ENCODE measurements around the gene SERGEF. TPM values are rescaled to one million over a fixed set of nuclear protein-coding genes. Genes with fewer than 3 reads are reported as not detected.

The SERGEF gene
- total RNA-seq, 4 donors from 2014 or later, result 32.0 to 50.2 (median 37.6) TPM

DNA sequence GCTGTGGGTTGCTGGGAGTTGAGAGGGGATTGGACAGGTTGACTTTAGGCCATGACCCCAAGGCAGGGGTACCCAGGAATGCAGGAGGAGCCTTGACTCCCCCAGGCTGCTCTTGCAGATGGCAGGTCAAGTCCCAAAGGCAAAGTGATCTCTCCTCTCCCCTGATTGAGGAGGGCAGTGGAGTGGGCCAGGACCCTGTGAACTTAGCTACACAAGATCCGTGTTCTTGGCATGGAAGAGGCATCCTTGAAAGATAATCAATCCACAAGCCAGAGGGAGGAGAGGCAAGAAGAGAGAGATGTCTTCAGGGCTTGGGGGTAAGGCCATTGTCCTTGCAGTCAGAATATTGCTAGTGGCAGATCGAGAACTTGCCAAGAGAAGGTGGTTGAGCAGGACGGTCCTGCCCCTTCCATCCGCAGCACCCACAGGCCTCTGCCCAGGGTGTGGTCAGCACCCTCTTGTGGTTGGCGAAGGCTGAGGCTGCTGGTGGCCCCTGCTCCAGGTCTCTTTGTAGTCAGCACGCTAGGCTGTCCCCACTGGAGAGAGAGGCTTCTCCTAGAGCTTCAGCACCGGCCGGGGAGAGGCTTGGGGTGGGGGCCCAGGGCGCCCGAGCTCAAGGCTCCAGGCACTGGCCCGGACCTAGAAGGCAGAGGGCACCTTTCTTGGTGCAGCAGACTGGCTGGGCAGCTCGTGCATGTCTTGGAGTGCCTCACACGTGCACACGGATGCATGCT, 232.8 kb downstream of the SERGEF start:
- H3K4me3 ChIP-seq, result no peak overlapping the region
- H3K27ac ChIP-seq (replicated peaks in 1 of 4), result no peak overlapping the region
- H3K4me1 ChIP-seq, result no peaks in the 10 kb centered on the region
- no peaks in the 10 kb centered on the region for H3K27me3 ChIP-seq
- intact Hi-C loops (cut with DNase I), result no loop called here
- H3K9me3 ChIP-seq, result no peaks in the 10 kb centered on the region
- 87% methylated on average over 11 of the region's 14 CpGs for WGBS
- no peak for DNase-seq (ENCODE audit: extremely low spot score)
- no peaks in the 10 kb centered on the region for H3K36me3 ChIP-seq
- TF ChIP-seq, protein P1, sequence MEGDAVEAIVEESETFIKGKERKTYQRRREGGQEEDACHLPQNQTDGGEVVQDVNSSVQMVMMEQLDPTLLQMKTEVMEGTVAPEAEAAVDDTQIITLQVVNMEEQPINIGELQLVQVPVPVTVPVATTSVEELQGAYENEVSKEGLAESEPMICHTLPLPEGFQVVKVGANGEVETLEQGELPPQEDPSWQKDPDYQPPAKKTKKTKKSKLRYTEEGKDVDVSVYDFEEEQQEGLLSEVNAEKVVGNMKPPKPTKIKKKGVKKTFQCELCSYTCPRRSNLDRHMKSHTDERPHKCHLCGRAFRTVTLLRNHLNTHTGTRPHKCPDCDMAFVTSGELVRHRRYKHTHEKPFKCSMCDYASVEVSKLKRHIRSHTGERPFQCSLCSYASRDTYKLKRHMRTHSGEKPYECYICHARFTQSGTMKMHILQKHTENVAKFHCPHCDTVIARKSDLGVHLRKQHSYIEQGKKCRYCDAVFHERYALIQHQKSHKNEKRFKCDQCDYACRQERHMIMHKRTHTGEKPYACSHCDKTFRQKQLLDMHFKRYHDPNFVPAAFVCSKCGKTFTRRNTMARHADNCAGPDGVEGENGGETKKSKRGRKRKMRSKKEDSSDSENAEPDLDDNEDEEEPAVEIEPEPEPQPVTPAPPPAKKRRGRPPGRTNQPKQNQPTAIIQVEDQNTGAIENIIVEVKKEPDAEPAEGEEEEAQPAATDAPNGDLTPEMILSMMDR (IDR thresholded peaks at IDR 0.05), result no peak
- TF ChIP-seq POLR2A (IDR thresholded peaks at IDR 0.05; ENCODE audit: low read depth) (no peak), EP300 (IDR thresholded peaks at IDR 0.05) (no peak), POLR2AphosphoS5 (IDR thresholded peaks at IDR 0.05) (no peak)

DNA sequence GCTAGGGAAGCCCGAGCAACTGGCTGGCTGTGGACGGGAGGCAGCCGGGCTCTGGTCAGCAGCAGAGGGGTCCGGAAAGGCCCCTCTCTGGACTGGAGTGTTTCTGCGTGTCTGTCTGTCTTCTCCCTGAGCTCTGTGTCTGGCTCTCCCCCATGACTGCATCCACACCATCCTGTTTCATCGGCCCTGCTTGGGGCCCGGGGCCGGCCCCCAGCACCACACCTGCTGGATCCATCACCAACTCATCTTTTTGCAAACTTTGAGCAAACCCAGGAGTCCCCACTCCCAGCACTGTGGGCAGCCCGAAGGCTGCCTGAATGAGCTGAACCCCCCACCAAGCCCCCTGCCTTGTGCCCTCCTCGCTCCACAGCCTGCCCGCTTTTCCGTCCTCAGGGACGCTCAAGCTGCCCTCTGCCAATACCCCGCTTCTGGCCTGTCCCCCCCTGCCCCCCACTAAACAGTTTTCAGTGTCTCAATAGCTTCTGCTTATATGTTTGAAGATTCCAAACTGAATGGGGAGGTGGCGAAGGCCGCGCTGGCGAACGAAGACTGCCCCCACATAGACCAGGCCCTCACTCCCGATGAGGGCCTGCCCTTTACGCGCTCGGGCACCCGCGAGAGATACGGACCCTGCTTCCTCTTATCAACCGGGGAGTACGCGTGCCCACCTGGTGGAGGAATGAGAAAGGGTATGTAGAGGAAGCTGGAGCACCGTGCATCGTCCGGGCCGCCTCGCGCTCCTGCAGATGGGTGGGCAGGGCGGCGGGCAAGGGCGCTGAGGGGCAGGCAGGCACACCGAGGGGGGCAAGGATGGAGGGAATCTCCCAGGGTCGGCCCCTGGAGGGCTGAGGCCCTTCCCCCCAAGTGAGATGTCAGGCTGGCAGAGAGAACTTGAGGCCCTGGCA, 233.6 kb downstream of the SERGEF start:
- no peak overlapping the region for H3K27ac ChIP-seq (replicated peaks in 1 of 4)
- H3K4me1 ChIP-seq, result no peaks in the 10 kb centered on the region
- intact Hi-C loops (cut with DNase I), result no loop called here
- WGBS, result 94% methylated on average over 38 of the region's 40 CpGs
- no peak overlapping the region for H3K4me3 ChIP-seq
- no peak for DNase-seq (ENCODE audit: extremely low spot score)
- no peaks in the 10 kb centered on the region for H3K9me3 ChIP-seq
- no peak for TF ChIP-seq POLR2AphosphoS5 (IDR thresholded peaks at IDR 0.05)
- no peak for TF ChIP-seq POLR2A (IDR thresholded peaks at IDR 0.05; ENCODE audit: low read depth)
- TF ChIP-seq EP300 (IDR thresholded peaks at IDR 0.05), result no peak
- TF ChIP-seq, protein P1 (IDR thresholded peaks at IDR 0.05), result no peak
- H3K27me3 ChIP-seq, result no peaks in the 10 kb centered on the region
- no peaks in the 10 kb centered on the region for H3K36me3 ChIP-seq

- Histone ChIP-seq H3K36me3 (no peaks in the 10 kb centered on the region), H3K9me3 (no peaks in the 10 kb centered on the region), H3K4me3 (no peak overlapping the region), H3K27me3 (no peaks in the 10 kb centered on the region), H3K4me1 (no peaks in the 10 kb centered on the region), H3K27ac (replicated peaks in 1 of 4) (no peak overlapping the region)
- 95% methylated on average over 3 of the region's 5 CpGs for WGBS
- TF ChIP-seq POLR2A (IDR thresholded peaks at IDR 0.05; ENCODE audit: low read depth) (no peak), POLR2AphosphoS5 (IDR thresholded peaks at IDR 0.05) (no peak), EP300 (IDR thresholded peaks at IDR 0.05) (no peak)
- TF ChIP-seq, protein P1 (IDR thresholded peaks at IDR 0.05), result no peak
- DNase-seq (ENCODE audit: extremely low spot score), result no peak
- intact Hi-C loops (cut with DNase I), result no loop called here
These were observed 234.5 kb downstream of the SERGEF start for GRCh38 chr11:17778352-17778751.

DNA sequence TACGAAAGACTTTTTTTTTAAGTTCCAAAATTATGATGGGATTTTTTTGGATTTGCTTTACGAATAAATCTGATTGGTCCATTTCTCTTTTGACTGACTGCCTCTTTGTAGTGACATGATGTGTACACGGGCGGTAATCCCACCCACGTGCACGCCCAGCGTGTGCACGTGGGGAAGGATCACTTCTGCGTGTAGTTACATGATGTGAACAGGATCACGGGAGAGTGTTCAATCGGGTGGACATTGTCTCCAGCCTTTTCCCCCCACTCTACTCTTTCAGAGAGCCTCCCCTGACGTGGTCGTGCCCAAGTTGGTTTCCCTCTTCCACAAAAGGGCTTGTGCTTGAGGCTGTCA, 235.1 kb downstream of the SERGEF start:
- no peak for DNase-seq (ENCODE audit: extremely low spot score)
- no peaks in the 10 kb centered on the region for H3K9me3 ChIP-seq
- WGBS, result 93% methylated on average over 13 of the region's 13 CpGs
- intact Hi-C loops (cut with DNase I), result no loop called here
- H3K4me1 ChIP-seq, result no peaks in the 10 kb centered on the region
- TF ChIP-seq POLR2AphosphoS5 (IDR thresholded peaks at IDR 0.05), result no peak
- TF ChIP-seq POLR2A (IDR thresholded peaks at IDR 0.05; ENCODE audit: low read depth), result no peak
- no peak for TF ChIP-seq EP300 (IDR thresholded peaks at IDR 0.05)
- TF ChIP-seq, protein P1 (IDR thresholded peaks at IDR 0.05), result no peak
- H3K27me3 ChIP-seq, result no peaks in the 10 kb centered on the region
- no peak overlapping the region for H3K4me3 ChIP-seq
- no peak overlapping the region for H3K27ac ChIP-seq (replicated peaks in 1 of 4)
- H3K36me3 ChIP-seq, result no peaks in the 10 kb centered on the region

Measured in esophagus muscularis mucosa (tissue), 4 donors.